PC-9 (cell line): ENCODE measurements around the gene MICAL3. TPM values are rescaled to one million over a fixed set of nuclear protein-coding genes. Genes with fewer than 3 reads are reported as not detected.
A peak's percentile ranks its signal among the peaks of the same experiment; 100 is the strongest.

ENCODE experiments used
- BruUV-seq: library from RNA; stranded (reverse); fragments of 400-500 nt; replicated peaks from 2 replicates; lab custom pipeline; 2021; lab: Mats Ljungman, UMichigan
- CTCF ChIA-PET: fragments of 300-600 bp; sonication (Branson Sonifier 250); formaldehyde crosslinking; loops from one replicate; lab custom pipeline; 2022; ENCODE audit warnings: antibody characterized with exemption; lab: Charles Lee
- POLR2A ChIA-PET: fragments of 300-600 bp; sonication (Branson Sonifier 250); formaldehyde crosslinking; loops from one replicate; lab custom pipeline; 2022; ENCODE audit warnings: antibody characterized with exemption; ENCODE audit not compliant: unreplicated experiment; lab: Charles Lee
- DNase-seq, 2 experiments: peaks; one replicate each; pipeline versions ENCODE4 v3.0.0 to v3.0.0-alpha.2; 2015 to 2022; ENCODE audit warnings: mixed read lengths in 1 of 2
- H2AFZ ChIP-seq: fragments of 200-600 bp; sonication (generic); 2 replicates; pipeline ENCODE4 v1.8.1; 2017; ENCODE audit warnings: antibody characterized with exemption
- H3F3A ChIP-seq: fragments of 200-600 bp; sonication (generic); 2 replicates; pipeline ENCODE4 v1.8.1; 2017; ENCODE audit warnings: antibody characterized with exemption, mild to moderate bottlenecking, low read depth; ENCODE audit not compliant: insufficient read depth
- H3K27ac ChIP-seq: fragments of 200-600 bp; sonication (generic); 2 replicates; pipeline ENCODE4 v1.6.1; 2016; ENCODE audit warnings: mixed run types
- H3K27me3 ChIP-seq: fragments of 200-600 bp; sonication (generic); 2 replicates; pipeline ENCODE4 v1.6.1; 2016; ENCODE audit warnings: low read depth, mixed run types; ENCODE audit not compliant: insufficient read depth
- H3K36me3 ChIP-seq: fragments of 200-600 bp; sonication (generic); 2 replicates; pipeline ENCODE4 v1.6.1; 2016; ENCODE audit warnings: low read depth, mixed run types
- H3K4me1 ChIP-seq: fragments of 200-600 bp; sonication (generic); replicated peaks from 2 replicates; pipeline ENCODE4 v1.6.1; 2016; ENCODE audit warnings: mixed run types; ENCODE audit not compliant: insufficient read depth
- H3K4me2 ChIP-seq: fragments of 200-600 bp; sonication (generic); 2 replicates; pipeline ENCODE4 v1.6.1; 2017; ENCODE audit warnings: mixed run types
- H3K4me3 ChIP-seq: fragments of 200-600 bp; sonication (generic); 2 replicates; pipeline ENCODE4 v1.6.1; 2016; ENCODE audit warnings: mixed run types
- H3K79me2 ChIP-seq: fragments of 200-600 bp; sonication (generic); 2 replicates; pipeline ENCODE4 v1.6.1; 2017; ENCODE audit warnings: low read depth, mixed run types
- H3K9me2 ChIP-seq: fragments of 200-600 bp; sonication (generic); 2 replicates; pipeline ENCODE4 v1.8.1; 2017; ENCODE audit warnings: mild to moderate bottlenecking; ENCODE audit not compliant: insufficient read depth
- H3K9me3 ChIP-seq: fragments of 200-600 bp; sonication (generic); 2 replicates; pipeline ENCODE4 v1.8.1; 2016; ENCODE audit warnings: low read depth; ENCODE audit not compliant: insufficient read depth
- H4K20me1 ChIP-seq: fragments of 200-600 bp; sonication (generic); 2 replicates; pipeline ENCODE4 v1.8.1; 2017; ENCODE audit not compliant: insufficient read depth
- CTCF ChIP-seq: fragments of 200-600 bp; sonication (generic); conservative IDR thresholded peaks from 2 replicates; pipeline ENCODE4 v1.6.1; 2017; ENCODE audit warnings: mixed run types, antibody characterized with exemption, mild to moderate bottlenecking, moderate library complexity
- EZH2 ChIP-seq: fragments of 200-600 bp; sonication (generic); IDR thresholded peaks from 2 replicates; pipeline ENCODE4 v1.8.0; 2017; ENCODE audit warnings: antibody characterized with exemption, low read depth
- intact Hi-C: fragments of 100-400 bp; cut with micrococcal nuclease; formaldehyde crosslinking; loops from one replicate; pipeline ENCODE4 v1.10.0; 2022; ENCODE audit not compliant: unreplicated experiment
- total RNA-seq: library from RNA; stranded (reverse); gene quantifications from 2 replicates; pipeline ENCODE4 v1.2.3, GENCODE V29; 2021

Gene MICAL3
- total RNA-seq, 1 experiment from 2014 or later = 27.4 TPM

- CTCF ChIA-PET = no interaction called here
- Histone ChIP-seq H3K4me2 (no peak overlapping the region), H3K79me2 (no peaks in the 10 kb centered on the region), H4K20me1 (no peaks in the 10 kb centered on the region), H3K4me3 (no peak overlapping the region), H3K27me3 (no peaks in the 10 kb centered on the region), H3K4me1 (no peaks in the 10 kb centered on the region), H2AFZ (no peak overlapping the region), H3K36me3 (no peaks in the 10 kb centered on the region), H3K9me2 (no peaks in the 10 kb centered on the region), H3F3A (no peaks in the 10 kb centered on the region), H3K9me3 (no peaks in the 10 kb centered on the region), H3K27ac (peak overlapping the region; percentile 26; the same call in 1 of the 2 replicates)
- no TSS peak for BruUV-seq
- DNase-seq = peak; percentile 26 to 79
- TF ChIP-seq CTCF = no peak
- TF ChIP-seq EZH2 = no peak
- POLR2A ChIA-PET = no interaction called here
- intact Hi-C loops = no loop called here
Observed at GRCh38 chr22:17872471-17872870, 151.9 kb downstream of the MICAL3 start.

GRCh38 chr22:17871726-17872458, 152.5 kb downstream of the MICAL3 start:
- peak overlapping the region; percentile 26; the same call in 1 of the 2 replicates for H3K27ac ChIP-seq
- H3K4me3 ChIP-seq = no peak overlapping the region
- no peak for TF ChIP-seq EZH2
- no peak for TF ChIP-seq CTCF
- H2AFZ ChIP-seq = no peak overlapping the region
- no peaks in the 10 kb centered on the region for H4K20me1 ChIP-seq
- H3K4me2 ChIP-seq = no peak overlapping the region
- intact Hi-C loops = no loop called here
- no peaks in the 10 kb centered on the region for H3K9me2 ChIP-seq
- H3F3A ChIP-seq = no peaks in the 10 kb centered on the region
- no peaks in the 10 kb centered on the region for H3K36me3 ChIP-seq
- POLR2A ChIA-PET = no interaction called here
- no peaks in the 10 kb centered on the region for H3K9me3 ChIP-seq
- DNase-seq = no peak
- BruUV-seq = no TSS peak
- CTCF ChIA-PET = no interaction called here
- no peaks in the 10 kb centered on the region for H3K27me3 ChIP-seq
- no peaks in the 10 kb centered on the region for H3K4me1 ChIP-seq
- no peaks in the 10 kb centered on the region for H3K79me2 ChIP-seq

- POLR2A ChIA-PET = interaction anchor here (0.6 kb wide), 1 partner anchor 21 kb away, joined by 3 read pairs; no protein-coding TSS in a partner anchor
- H3K79me2 ChIP-seq = no peaks in the 10 kb centered on the region
- no peak overlapping the region for H3K4me2 ChIP-seq
- no peak overlapping the region for H3K4me3 ChIP-seq
- no peaks in the 10 kb centered on the region for H4K20me1 ChIP-seq
- no peak overlapping the region for H2AFZ ChIP-seq
- no peak overlapping the region for H3K27ac ChIP-seq
- H3K27me3 ChIP-seq = no peaks in the 10 kb centered on the region
- H3K9me3 ChIP-seq = no peaks in the 10 kb centered on the region
- TF ChIP-seq EZH2 (no peak), CTCF (no peak)
- no peaks in the 10 kb centered on the region for H3K4me1 ChIP-seq
- H3K9me2 ChIP-seq = no peaks in the 10 kb centered on the region
- no peak for DNase-seq
- no peaks in the 10 kb centered on the region for H3F3A ChIP-seq
- no peaks in the 10 kb centered on the region for H3K36me3 ChIP-seq
- intact Hi-C loops = no loop called here
- BruUV-seq = no TSS peak
- CTCF ChIA-PET = no interaction called here
Observed at GRCh38 chr22:17870407-17870806, 154.0 kb downstream of the MICAL3 start.
